Nephron progenitor cell (in vitro differentiated cells): ENCODE data around the gene POLH.
"Not testable (repeated sequence)": the region's sequence is repeated elsewhere in the genome, so short reads cannot be mapped to it uniquely, and the experiment has no call there.

Source experiments
- DNase-seq: peaks from one replicate; pipeline ENCODE4 v3.0.0; 2021
- H3K27ac Mint-ChIP-seq: 2 replicates; pipeline ENCODE4 v1.8.0; 2021; ENCODE audit warnings: mild to moderate bottlenecking, moderate library complexity, mixed read lengths
- H3K27me3 Mint-ChIP-seq: 2 replicates; pipeline ENCODE4 v1.8.0; 2021; ENCODE audit warnings: mild to moderate bottlenecking, low read depth, mixed read lengths; ENCODE audit not compliant: poor library complexity
- H3K36me3 Mint-ChIP-seq: 2 replicates; pipeline ENCODE4 v1.8.0; 2021; ENCODE audit warnings: low read depth, mixed read lengths
- H3K4me1 Mint-ChIP-seq: 2 replicates; pipeline ENCODE4 v1.8.0; 2021; ENCODE audit warnings: mixed read lengths
- H3K4me3 Mint-ChIP-seq: 2 replicates; pipeline ENCODE4 v1.8.0; 2021; ENCODE audit warnings: mild to moderate bottlenecking, moderate library complexity, mixed read lengths
- H3K9me3 Mint-ChIP-seq: 2 replicates; pipeline ENCODE4 v1.8.0; 2021; ENCODE audit warnings: mild to moderate bottlenecking, moderate library complexity, mixed read lengths
- CTCF ChIP-seq: fragments of 200-600 bp; sonication (generic); IDR thresholded peaks from 2 replicates; pipeline ENCODE4 v1.5.0; 2021; ENCODE audit warnings: antibody characterized with exemption

POLH gene

GRCh38 chr6:43544461-43544860, 31.5 kb upstream of the POLH start:
- no peaks in the 10 kb centered on the region for H3K9me3 Mint-ChIP-seq
- H3K36me3 Mint-ChIP-seq: peaks cover 70% of the 10 kb centered on the region
- peaks cover 7% of the 10 kb centered on the region for H3K4me1 Mint-ChIP-seq
- H3K27me3 Mint-ChIP-seq: no peaks in the 10 kb centered on the region
- DNase-seq: no peak
- no peak overlapping the region for H3K27ac Mint-ChIP-seq
- no peak overlapping the region for H3K4me3 Mint-ChIP-seq
- no peak for TF ChIP-seq CTCF

GRCh38 chr6:43547222-43547621, 28.8 kb upstream of the POLH start:
- Mint-ChIP-seq H3K4me3 (no peak overlapping the region), H3K36me3 (peaks cover 72% of the 10 kb centered on the region), H3K27ac (peak overlapping the region; percentile 77), H3K9me3 (no peaks in the 10 kb centered on the region), H3K27me3 (no peaks in the 10 kb centered on the region), H3K4me1 (no peaks in the 10 kb centered on the region)
- TF ChIP-seq CTCF: no peak
- no peak for DNase-seq

GRCh38 chr6:43557620-43558019, 18.4 kb upstream of the POLH start:
- not testable (repeated sequence) for DNase-seq, H3K27me3 Mint-ChIP-seq, H3K4me1 Mint-ChIP-seq, H3K4me3 Mint-ChIP-seq, H3K9me3 Mint-ChIP-seq, H3K27ac Mint-ChIP-seq
- H3K36me3 Mint-ChIP-seq: peaks cover 83% of the 10 kb centered on the region

- H3K9me3 Mint-ChIP-seq: no peaks in the 10 kb centered on the region
- H3K27me3 Mint-ChIP-seq: peaks cover 3% of the 10 kb centered on the region
- H3K4me3 Mint-ChIP-seq: no peak overlapping the region
- no peak overlapping the region for H3K27ac Mint-ChIP-seq
- no peaks in the 10 kb centered on the region for H3K4me1 Mint-ChIP-seq
- no peak for TF ChIP-seq CTCF
- H3K36me3 Mint-ChIP-seq: peaks cover 78% of the 10 kb centered on the region
- DNase-seq: no peak
These were observed 16.7 kb upstream of the POLH start for GRCh38 chr6:43559328-43559727.

- no peak for DNase-seq
- no peak overlapping the region for H3K27ac Mint-ChIP-seq
These were observed 5.0 kb upstream of the POLH start for GRCh38 chr6:43570876-43571441.

DNA sequence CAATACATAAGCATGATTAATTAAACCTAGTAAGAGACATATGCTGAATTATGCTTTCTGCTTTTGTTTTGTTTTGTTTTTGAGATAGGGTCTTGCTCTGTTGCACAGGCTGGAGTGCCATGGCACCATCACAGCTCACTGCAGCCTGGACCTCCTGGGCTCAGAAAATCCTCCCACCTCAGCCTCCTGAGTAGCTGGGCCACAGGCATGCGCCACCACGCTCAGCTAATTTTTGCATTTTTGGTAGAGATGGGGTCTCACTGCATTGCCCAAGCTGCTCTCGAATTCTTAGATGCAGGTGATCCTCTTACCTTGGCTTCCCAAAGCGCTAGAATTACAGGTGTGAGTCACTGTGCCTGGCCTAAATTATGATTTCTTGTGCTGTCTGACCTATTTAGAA, 4.0 kb upstream of the POLH start:
- no peaks in the 10 kb centered on the region for H3K27me3 Mint-ChIP-seq
- no peak for TF ChIP-seq CTCF
- peaks cover 15% of the 10 kb centered on the region for H3K4me1 Mint-ChIP-seq
- no peak overlapping the region for H3K4me3 Mint-ChIP-seq
- peaks cover 44% of the 10 kb centered on the region for H3K36me3 Mint-ChIP-seq
- no peak for DNase-seq
- H3K27ac Mint-ChIP-seq: no peak overlapping the region
- H3K9me3 Mint-ChIP-seq: no peaks in the 10 kb centered on the region

More at GRCh38 chr6:43570876-43571441, 5.0 kb upstream of the POLH start:
- Mint-ChIP-seq H3K27me3 (no peaks in the 10 kb centered on the region), H3K36me3 (peaks cover 47% of the 10 kb centered on the region), H3K9me3 (no peaks in the 10 kb centered on the region), H3K4me1 (peaks cover 13% of the 10 kb centered on the region), H3K4me3 (no peak overlapping the region)
- no peak for TF ChIP-seq CTCF
